Islet of Langerhans (tissue), 1 donor: Measurements from ENCODE around the gene RPN1.
A peak's percentile ranks its signal among the peaks of the same experiment; 100 is the strongest.

ENCODE experiments used
- FAIRE-seq: peaks from one replicate; lab custom pipeline; 2011; peaks lifted over from hg19 to GRCh38; lab: Jason Lieb, UNC

Gene RPN1

DNA sequence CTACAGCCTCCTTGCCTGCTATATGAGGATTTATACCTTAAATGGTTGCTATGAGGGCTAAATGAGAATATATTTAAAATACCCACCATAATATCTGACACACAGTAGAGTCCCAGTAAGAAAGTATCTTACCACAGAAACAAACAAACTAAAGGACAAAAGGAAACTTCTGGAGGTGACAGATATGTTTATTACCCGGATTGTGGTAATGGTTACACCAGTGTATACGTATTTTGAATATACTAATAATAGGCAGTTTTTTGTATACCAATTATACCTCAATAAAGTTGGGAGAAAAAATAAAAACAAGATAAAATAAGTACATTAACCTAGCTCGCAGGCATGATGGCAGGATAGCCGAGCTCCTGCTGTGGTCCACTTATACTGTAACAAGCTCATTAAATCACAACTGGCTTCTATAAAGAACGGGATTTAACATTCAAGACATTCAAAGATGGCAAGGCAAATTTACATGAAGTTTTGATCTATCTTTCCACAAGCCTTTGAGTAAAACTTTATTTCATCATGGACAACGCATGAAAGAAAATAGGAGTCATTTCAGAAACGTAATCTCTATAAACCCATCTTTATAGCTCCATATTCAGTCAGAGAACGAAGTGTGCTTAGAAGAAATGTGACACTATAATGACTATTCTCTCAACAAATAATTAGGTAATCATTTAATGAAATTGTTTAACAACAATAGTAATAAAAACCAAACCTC, 1.5 kb downstream of the RPN1 start:
- FAIRE-seq = no peak

DNA sequence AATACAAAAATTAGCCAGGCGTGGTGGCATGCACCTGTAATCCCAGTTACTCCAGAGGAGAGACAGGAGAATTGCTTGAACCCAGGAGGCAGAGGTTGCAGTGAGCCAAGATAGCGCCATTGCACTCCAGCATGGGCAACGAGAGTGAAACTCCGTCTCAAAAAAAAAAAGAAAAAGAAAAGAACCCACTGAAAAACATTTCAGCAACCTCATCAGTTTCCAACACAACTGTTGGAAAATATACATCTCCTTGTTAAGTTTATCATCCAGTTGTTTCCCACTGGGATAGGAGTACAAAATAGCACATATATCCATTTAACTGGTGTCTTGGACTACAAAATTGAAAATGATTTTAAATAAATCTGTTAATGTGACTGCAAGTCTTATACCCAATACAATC, 2.2 kb downstream of the RPN1 start:
- FAIRE-seq = no peak

DNA sequence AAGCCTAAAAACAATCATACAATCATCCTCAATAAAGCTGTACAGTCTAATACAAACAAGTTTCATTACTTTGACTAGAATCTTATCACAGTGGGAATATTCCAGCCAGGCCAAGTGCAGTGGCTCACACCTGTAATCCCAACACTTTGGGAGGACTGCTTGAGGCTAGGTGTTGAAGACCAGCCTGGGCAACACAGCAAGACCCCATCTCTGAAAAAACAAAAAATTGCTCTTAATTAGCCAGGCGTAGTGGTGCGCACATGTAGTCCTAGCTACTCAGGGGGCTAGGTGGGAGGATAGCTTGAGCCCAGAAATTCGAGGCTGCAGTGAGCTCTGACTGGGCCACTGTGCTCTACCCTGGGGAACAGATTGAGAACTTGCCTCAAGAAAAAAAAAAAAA, 3.3 kb downstream of the RPN1 start:
- FAIRE-seq = no peak

DNA sequence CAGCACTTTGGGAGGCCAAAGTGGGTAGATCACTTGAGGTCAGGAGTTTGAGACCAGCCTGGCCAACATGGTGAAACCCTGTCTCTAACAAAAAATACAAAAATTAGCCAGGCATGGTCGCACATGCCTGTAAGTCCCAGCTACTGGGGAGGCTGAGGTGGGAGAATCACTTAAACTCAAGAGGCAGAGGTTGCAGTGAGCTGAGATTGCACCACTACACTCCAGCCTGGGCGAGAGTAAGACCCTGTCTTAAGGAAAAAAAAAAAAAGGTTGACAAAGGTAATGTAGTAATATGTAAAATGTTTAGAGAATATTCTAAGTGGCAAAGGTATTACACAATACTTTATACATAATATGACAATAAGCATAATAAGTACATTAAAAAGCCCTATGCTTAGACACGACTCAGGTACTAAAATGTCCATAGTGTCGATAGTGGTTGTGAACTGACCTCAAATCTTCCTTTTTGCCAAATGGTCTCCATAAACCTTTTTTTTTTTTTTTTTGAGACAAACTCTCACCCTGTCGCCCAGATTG, 16.5 kb downstream of the RPN1 start:
- no peak for FAIRE-seq

DNA sequence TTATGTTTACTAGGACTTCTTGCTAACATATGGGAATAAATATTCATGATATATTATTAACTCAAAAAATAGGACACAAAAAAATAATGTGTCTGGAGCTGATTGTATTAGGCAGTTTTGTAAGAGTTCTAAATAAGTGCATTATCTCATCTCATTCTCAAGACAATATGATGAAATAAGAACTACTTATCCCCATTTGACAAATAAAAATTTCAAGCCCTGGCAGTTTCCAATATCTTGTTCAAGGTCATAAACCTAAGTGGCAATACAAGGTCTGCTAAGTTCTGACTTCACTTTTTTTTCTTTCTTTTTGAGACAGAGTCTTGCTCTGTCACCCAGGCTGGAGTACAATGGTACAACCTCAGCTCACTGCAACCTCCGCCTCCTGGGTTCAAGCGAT, 18.3 kb downstream of the RPN1 start:
- FAIRE-seq = no peak

DNA sequence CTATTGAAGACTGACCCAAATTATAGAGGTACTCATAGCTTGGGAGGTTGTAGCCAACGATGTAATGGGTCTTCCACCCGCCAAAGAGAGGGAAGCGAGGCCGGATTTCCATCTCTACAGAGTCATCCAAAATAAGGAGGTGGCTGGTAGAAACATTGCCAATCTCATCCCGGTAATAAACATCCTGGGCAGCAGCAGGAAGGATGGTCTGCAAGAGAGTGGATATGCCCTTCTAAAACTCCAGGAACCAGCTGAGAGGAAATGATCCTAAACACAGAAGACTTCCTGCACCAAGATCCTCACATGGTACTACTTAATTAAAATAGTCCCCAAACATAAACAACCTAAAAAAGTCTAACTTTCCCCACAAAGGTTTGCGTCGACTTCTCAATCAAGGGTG, 20.7 kb downstream of the RPN1 start:
- no peak for FAIRE-seq

DNA sequence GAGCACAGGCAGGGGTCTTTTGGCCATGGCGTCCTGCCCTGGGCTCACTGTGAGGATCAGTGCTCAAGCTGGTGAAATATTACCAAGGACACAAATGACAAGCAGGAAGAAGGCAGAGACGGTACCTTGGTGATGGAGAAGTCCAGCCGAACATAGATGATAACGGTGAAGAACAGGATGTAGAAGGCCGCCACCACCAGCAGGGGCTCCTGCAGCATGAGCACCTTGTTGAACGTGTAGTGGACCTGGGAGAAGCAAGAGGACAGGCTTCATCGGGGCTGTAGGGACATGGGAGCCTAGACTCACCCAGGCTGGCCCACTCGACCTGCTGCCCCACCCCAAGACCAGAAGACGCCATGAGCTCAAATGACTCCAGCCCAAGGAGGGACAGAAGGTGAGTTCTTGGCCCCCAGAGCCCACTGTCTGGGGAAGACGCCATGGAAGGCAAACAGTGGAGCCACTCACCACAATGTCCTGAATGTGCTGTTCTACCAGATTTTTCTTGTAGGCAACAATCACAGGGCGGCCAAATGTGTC, 25.1 kb downstream of the RPN1 start:
- FAIRE-seq = no peak

DNA sequence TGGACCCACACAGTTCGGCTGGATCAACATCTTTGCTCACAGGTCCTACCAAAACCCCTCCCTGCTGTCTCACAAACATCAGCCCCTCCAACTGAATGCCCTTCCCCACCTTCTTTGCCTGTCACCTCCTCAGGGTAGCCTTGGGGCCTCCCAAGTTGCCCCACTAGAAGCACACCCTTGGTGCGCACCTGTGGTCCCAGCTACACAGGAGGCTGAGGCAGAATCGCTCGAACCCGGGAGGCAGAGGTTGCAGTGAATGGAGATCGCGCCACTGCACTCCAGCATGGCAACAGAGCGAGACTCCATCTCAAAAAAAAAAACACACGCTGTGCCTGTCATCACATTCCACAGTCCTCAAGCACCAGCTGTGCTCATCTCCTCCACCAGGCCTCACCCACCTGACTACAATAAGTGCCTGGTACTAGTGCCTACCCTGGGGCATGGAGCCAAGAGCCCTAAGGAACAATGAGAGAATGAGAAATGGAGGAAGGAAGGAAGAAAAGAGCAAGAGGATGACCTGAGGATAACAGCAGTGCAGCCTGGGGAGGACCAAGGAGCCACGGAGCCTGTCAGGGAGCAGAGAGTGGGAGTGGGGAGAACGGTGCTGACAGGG, 26.0 kb downstream of the RPN1 start:
- no peak for FAIRE-seq

DNA sequence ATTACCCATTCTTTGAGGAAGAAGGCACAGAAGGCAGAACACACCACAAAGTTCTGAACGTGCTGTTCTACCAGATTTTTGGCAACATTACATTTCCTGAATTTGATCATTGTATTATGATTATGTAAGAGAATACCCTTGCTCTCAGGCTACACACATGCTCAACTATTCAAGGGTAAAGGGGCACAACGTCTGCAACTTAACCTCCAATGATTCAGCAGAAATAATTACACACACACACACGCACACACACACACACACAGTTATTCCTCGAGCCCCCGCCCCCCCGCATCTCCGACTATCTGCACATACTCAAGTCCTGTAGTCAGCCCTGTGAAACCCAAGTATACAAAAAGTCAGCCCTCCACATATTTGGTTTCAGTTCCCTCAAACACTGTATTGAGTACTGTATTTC, 26.8 kb downstream of the RPN1 start:
- FAIRE-seq = no peak

DNA sequence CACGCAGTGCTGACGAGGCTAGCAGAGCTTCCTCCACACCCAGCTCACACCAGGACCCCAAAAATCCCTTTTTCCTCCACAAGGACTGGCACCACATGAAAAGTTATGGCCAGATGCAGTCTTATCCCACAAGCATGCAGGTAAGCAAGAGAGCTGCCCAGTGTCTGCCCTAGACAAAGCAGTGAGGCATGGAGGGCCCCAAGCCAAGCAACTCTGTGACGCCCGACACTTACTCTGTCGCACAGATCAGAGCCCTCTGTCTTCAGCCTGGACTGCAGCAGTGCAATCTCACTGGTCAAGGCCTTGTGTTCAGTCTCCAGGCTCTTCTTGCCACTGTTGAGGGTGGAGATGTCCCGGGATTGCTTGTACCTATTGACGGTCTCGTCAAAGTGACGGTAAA, 28.7 kb downstream of the RPN1 start:
- FAIRE-seq = no peak

DNA sequence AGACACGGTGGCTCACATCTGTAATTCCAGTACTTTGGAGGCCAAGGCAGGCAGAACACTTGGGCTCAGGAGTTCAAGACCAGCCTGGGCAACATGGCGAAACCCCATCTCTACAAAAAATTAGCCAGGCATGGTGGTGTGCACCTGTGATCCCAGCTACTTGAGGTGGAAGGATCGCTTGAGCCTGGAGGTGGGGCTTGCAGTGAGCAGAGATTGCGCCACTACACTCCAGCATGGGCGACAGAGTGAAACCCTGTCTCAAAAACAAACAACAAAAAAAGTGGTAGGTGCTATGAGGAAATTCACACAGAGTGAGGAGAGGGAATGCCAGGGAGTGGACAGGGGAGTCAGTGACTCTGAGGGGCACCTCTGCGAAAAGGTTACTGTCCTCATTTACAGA, 29.4 kb downstream of the RPN1 start:
- FAIRE-seq = no peak

DNA sequence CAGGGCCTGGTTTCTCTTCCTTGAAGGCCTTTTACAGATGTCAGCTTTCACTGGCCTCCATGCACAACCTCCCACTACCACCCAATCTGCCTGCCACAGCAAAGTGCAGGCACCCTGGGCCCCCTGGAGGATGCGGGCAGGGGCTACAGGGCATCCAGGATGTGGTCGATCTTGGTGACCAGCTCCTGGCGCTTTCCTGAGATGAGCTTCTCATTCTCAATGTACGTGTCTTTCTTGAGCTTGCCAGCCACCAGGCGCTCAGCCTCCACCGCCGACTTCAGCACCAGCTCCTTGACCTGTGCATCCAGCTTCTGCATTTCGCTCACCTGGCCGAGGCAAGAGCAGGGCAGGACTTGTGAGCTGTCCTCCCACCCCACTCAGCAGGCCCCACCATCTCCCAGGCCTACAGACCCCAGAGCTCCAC, 30.3 kb downstream of the RPN1 start:
- no peak for FAIRE-seq

DNA sequence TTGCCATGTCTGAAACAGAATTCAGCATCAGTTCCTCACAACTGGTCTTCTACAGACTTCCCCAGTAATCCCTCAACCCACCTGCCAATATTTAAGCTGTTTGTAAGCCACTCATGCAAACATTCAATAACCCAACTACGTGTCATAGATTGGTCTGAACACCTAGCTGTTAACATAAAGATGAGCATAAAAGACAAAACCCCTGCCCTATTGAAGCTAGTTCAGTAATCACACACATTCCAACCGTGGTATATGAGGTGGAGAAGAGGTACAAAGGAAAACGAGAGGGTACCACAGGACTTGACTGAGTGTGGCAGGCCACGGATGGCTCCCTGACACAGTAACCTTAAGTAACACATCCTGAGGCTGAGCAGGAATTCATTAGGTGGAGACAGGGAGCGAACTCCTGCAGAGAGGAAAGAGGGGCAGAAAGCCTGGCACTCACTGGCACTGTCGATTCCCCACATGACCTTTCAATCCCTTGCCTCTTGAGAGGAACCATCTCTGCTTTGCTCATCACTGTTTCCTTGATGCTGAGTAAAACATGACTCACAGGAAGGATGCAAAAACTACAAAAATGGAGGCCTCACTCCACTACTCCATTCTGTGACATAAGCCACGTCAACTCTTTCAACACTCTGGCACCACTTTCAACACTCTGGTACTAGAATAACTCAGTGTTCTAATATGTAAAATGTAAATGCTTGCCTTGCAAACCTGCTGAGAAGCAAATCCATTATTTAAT, 31.3 kb downstream of the RPN1 start:
- FAIRE-seq = no peak

DNA sequence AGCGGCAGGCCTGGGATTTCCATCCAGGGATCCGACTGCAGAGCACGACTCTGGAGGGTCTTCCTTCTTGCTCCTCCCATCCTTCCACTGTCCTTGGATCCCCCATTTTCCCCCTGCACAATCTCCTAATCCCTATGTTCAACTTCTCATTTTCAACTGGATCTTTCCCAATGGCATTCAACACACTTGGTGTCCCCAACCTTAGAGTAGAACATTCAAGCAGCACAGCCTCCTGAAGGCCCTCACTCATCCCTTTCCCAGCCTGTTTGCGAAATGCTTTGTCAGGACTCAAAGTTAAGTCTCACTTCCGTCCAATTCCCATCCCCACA, 32.3 kb downstream of the RPN1 start:
- no peak for FAIRE-seq

DNA sequence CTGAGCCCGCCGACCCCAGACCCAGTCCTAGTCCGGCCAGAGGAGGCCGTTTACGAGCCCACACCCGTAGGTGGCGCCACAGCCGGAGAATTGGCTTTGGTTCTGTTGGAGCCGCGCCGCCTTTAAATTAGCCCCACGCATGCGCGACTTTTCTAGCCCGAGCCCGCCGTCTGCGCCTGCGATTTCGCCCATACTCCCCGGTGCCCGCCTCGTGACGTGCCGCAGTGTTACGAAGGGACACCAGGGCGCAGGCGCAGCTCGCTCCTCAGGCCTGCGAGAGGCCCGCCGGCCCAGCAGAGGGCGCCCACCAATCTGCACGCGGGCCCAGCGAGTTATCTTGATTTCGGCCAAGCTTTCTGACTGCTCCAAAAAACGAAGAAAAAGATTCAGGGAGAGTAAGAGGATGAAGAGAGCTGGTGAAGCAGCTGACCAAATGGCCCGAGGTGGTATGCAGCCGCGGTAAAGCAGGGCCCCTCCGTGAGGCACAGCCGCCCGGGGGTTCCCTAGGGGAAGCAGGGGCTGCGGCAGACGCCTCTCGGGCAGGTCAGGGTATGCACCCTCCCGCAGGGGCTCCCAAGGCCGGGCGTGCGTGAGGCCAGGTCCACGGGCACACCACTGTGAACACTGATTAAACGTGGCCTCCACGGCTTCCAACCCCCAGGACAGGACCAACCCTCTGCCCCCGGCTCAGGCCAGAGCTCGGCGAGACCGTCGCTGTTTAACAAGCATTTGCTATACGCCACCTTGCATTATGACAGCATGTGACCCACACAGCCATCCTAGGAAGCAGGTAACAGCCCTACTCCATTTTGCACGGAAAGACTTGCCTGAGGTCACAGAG, 32.8 kb downstream of the RPN1 start:
- FAIRE-seq = peak; percentile 5

DNA sequence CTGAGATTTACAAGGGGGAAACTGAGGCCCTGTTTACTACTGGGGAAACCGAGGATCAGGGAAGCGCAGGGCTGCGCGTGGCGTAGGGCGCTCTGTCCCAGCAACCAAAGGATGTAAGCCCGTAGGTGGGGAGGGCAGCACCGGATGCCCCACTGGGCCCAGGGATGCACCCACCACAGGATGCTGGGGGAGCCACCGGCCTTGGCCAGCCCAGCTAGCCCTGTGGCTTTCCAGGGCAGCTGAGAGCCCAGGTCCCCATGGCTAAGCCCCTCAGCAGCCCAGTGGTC, 33.4 kb downstream of the RPN1 start:
- no peak for FAIRE-seq

DNA sequence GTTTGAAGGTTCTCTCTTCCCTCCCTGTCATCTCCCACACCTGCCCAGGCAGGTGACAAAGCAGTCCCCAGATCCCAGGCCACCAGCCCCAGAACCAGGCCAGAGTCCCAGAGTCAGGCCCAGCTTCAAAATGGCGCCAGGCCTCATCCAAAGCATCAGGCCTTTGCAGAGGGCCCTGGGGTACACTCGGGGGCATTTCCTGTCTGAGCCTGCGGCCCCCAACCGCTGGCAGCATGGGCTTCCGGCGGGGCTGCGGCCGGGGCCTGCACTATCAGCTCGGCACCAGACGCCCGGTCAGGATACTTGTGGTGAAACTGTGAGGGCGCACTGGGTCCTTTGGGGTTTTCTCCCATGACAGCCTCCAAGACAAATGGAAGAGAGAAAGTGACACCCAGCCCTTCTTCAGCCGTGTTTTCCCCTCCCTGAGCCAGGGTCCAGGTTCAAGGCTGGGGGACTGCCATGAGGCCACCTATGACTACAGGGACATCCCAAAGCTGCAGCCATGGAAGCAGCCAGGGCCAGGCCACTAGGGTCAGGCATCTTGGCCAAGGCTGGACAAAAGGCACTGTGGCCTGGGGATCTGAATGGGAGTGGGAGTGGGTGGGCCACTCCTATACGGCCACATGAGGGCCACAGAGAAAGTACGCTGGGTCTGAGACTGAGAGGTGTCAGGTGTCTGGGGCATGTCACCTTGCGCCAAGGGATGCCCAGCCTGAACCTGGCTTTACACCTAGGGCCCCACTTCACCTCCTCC, 33.9 kb downstream of the RPN1 start:
- no peak for FAIRE-seq

DNA sequence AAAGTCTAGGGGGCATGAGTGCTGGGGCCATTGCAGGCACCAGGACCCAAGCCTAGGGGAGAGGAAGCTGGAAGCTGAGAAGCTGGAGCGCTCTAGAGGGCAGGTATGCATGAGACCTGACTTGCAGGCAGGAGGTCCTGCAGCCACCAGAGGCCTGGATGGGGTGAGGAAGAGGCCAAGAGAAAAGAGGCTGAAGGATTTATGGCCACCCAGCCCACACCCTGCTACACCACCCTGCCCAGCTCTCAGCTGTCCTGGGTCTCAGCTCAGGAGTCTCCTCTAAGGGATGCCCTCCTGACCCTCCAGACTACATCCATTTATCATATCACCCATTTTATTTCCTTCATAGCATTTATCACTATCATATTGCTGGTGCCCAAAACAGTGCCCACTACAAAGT, 36.5 kb downstream of the RPN1 start:
- no peak for FAIRE-seq

DNA sequence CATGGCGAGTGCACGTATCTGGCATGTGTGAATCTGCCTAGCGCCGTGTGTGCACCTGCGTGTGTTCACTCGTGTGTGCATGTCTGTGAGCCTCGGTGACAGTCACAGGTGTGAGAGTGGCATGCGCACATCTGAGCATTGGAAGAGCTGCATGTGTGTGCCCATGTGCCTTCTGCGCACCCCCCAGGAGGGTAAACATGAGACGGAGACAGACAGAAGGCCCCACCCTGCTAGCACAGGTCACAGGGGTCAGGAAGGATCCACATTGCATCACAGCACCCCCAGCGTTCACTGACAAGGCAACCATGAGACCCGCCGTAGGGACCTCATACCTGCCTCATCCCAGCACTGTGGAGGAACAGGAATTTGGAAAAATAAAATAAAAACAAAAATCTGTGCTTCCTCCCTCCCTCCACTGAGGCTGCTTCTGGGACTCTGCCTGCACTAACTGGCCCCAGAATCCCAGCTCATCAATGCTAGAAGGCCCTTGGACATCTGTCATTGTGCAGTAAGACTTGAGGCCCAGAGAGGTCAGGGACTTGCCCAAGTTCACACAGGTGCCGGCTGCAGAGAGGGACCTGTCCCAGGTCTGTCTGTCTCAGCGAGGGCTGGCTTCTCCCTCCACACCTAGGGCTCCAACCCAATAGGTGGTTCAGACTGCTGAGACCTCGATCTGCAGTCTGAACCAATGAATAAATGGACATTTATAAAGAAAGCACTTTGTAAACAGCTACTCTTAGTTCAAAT, 37.4 kb downstream of the RPN1 start:
- FAIRE-seq = no peak

DNA sequence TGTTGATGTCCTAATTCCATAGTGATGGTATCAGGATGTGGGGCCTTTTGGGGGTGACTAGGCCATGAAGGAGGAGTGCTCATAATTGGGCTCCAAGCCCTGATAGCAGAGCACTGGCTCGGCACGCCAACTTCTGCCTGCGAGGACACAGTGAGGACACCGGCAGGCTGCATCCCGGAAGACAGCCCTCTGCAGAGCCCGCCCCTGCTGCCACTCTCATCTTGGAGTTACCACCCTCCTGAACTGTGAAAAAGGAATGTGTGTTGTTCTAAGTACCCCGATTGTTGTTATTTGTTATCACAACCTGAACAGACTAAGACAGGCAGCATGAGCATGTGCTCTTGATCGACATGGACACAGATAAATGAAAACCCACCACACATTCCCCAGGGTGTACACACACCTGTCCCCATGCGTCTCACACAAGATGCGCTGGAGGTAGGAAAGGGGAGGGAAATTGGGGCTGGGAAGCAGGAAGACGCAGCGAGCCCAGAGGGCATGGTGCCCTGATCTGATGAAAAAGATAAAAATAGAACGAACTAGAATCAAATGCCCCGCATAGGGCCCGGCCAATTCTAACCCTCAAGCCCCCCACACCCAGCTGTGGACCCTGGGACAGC, 40.1 kb downstream of the RPN1 start:
- FAIRE-seq = no peak

DNA sequence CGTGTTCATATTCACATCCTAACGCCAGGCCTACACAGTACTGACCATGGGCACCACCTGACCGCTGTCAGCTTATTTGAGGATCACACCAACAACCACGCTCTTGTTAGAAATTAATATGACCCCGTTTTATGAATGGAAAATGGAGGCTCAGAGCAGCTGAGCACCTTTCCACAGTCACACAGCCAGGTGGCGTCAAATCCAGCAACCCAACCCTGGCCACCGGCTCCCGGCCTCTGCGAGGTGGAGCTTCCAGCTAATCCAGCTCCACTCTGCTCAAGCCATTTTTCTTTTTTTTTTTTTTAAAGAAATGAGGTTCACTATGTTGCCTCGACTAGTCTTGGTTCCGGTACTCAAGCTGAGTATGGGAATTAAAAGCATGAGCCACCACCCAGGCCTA, 41.3 kb downstream of the RPN1 start:
- no peak for FAIRE-seq
